NCI-H1105 treated with DMSO at 0.1 percent for 48 hours (cell line): ENCODE results near the gene CTNNBL1.

Experiments used
- DNase-seq: peaks from one replicate; lab custom pipeline; 2025; lab: John Stamatoyannopoulos, UW

Gene CTNNBL1

DNA sequence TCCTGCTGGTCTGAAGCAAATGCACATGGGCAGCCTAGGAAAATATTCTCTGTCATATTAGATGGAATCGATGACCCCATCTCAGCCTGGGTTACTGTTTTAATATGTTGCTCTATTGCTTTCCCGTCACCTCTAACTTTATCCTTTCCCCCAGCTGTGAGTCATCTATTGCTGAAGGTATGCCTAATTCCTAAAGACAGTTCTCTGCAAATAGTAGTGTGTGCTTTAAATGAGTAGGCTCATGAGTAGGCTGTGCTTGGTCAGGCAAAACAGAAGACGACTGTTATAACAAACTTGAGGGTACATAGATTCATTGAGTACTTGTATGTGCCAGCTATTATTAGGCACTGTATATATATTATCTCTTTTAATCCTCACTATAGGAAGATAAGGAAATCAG, 47.2 kb downstream of the CTNNBL1 start:
- no peak for DNase-seq

DNA sequence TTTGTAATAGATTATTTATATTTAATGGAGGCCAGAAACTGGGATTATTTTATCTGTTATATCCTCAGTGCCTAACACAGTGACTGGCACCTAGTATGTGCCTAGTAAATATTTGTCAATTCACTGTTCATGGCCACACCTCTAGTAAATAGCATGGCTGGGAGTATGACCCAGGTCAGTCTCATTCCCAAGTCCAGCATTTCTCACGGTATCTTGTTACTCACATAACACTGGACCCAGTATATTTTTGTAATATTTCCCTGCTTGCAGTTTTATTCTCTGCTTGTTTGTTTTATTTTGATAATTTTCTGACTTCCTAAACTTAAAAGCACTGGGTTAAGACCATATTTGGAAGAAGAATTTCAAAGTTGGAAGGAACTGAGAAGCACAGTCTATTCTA, 47.7 kb downstream of the CTNNBL1 start:
- no peak for DNase-seq

DNA sequence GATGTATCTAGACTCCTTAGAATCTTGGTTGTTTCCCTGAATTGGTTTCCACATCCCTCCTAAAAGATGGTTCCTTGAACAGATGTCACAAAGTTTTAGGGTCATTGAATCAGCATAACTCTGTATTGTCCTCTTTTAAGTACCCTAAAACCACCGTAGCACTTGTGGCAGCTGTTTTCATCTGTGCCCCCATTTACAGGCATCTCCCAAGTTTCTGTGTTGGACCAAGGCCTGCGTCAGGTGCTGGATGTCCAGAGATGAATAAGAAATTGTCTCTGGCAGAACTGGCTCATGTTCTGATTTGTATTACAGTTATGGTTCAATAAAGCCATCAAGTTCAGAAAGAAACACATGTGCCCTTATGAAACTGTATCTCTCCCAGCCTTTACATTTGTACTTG, 48.3 kb downstream of the CTNNBL1 start:
- DNase-seq: no peak

DNA sequence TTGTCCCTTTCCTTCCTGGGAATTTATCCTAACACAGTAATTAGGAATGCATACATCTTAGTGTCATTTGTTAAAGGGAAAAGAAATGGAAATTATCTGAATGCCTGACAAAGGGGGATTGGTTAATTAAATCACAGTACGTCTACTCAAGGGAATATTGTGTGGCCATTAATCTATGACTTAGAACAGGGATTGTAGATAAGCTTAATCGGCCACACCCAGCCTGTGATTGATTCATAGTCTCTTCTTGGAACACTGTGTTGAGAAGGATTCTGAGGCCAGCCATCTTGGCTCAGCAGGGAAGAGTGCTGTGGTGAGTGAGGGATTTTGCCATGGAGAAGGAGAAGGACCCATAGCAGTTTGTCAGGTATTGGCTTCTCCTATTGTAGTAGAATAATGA, 50.5 kb downstream of the CTNNBL1 start:
- DNase-seq: no peak

DNA sequence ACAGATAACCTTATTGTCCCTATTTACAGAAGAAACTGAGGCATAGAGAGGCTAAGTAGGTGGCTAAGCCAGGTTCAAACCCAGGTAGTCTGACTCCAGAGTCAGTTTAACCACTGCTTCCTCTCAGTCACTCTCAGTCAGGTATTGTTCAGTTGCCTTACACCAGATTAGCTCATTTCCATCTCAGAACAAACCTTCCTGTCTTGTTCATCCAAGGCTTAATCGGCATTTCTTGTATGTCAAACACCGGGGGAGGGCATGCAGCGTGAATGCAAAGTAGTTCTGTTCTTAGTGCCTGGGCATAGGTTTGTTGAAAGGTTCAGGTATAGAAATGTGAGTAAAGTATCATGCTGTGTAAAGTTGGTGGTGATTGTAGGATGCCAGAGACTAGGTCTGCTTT, 51.7 kb downstream of the CTNNBL1 start:
- DNase-seq: no peak

DNA sequence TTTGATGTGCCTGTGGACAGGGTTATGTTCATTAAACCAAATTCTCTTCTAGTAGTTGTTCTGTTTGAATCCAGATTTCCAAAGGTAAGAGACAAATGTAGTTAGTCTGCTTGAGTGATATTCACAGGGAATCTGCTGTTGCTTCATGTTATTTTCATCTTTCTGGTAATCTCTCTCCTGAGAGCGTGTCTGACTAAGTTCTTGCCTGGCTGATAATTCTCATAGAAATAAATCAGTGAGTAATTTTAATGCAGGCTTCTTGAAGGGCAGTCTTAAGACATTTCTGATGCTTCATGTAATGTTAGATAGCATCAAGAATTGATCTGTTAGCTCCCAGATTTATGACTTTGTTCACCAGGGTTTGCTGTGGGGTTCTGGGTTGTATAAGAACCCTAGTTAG, 54.2 kb downstream of the CTNNBL1 start:
- DNase-seq: no peak

DNA sequence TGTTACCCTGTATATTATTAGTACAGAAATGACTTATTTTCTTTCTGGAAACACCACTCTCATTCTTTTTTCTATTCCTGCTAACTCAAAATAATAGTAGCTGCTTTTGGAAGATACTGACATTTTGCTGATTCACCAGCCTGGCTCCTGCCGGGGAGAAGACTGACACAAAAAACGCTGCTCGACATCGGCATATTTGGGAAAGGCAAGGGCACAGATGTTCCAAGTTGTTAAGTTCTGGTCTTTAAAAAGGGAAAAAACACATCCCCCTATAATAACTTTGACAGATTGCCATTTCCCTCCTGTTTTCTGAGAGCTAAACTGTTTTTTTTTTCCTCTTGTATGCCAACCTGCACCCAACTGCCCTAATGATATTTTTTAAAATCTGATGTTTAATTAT, 55.4 kb downstream of the CTNNBL1 start:
- DNase-seq: no peak

DNA sequence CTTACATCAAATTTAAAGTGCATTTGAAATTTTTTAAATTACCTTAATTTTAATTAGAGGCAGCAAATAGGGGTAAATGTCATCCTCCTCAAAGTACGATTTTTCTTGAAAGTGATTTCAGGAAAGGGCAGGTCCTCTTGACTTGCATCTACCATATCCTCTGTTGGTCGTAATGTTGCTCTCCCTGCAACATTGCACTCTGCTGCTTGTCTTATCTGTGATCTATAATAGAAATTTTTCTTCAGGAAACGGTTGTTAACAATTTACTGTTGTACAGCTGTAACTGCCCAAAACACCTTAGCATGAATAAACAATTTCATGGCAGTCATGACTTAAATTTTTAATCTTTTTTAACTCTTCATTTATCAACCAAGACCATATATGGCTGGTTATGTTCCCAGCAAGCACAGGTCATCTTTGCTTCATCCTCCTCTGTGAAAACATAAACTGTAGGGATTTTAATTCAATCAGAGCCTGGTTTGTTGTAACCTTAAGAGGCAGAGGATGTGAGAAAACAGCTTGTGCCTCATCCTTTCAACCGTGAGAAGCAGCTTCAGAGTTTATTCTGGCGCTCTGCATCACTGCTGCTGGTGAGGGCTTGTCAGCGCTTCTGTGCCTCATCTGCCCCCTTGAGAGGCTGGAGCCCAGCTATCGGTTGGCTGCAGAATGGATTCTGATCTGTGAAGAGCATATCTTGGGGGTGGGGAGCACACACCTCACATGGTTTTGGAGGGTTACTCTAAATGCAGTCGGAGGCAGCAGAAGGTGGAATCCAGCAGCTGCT, 56.0 kb downstream of the CTNNBL1 start:
- no peak for DNase-seq

DNA sequence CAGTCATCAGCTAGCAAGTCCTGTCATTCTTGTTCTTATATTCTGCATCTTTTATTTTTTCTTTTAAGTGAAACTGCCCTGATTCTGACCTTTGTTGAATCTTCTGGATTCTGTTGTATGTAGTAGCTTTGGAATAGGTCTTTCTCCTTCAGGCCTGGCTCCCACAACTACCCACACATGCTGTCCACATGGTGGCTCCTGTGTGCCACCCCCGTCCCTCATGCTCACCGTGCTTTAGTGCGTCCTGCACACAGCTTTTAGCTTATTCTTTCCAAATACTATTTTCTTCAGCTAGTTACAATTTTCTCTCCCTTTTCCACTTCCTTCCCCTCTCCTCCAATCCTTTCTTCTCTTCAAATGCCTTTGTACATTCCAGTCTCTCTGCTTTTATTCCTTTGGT, 61.8 kb downstream of the CTNNBL1 start:
- DNase-seq: peak; percentile 3

DNA sequence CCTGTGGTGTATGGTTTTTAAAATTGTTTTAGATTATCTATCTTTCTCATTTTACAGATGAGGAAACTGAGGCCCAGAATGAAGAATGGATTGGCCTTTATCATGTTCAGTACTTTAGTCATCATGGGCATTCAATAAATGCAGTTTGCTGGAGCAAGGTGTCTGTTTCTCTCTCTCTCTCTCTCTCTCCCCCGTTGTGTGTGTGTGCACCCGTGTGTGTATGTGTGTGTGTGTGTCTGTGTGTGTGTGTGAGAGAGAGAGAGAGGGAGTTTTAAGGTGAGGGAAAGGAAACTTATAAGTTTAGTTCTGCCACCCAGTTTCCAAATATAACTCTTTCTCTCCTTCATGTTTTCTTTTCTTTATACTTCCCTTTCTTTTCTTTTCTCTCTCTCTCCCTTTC, 62.4 kb downstream of the CTNNBL1 start:
- DNase-seq: no peak

DNA sequence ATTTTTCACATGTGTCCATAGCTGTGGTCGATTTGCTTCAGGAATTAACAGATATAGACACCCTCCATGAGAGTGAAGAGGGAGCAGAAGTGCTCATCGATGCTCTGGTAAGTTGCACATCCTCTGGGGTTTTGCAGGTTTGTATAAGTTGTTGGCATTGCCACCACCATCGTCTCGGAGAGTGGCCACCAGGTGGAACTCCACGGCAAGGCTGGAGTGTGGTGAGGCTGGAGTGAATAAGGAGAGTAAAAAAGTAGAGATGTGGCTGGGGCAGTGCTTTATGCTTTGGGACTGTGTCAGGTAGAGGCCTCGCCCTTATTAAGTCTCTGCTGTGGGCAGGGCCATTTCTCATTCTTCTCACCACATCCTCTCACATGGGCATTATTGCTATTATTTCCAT, 63.7 kb downstream of the CTNNBL1 start:
- no peak for DNase-seq

DNA sequence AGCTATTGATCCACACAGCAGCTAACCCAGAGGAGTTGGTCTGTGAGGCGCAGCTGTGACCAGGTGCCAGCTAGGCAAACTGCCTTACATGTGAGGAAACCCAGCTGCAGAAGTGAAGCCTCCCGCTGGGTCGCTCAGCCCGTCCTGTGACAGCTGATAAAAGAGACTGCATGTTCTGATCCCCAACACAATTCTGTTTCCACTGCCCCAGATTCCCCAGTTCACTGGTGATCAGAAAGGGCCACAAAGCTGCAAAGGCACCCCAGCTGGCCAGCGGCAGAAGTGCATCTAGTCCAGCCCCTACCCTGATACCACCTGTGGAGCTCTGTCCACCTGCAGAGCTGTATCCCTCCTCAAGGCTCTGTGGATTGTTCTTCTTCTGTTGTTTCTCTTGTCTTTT, 64.5 kb downstream of the CTNNBL1 start:
- no peak for DNase-seq

DNA sequence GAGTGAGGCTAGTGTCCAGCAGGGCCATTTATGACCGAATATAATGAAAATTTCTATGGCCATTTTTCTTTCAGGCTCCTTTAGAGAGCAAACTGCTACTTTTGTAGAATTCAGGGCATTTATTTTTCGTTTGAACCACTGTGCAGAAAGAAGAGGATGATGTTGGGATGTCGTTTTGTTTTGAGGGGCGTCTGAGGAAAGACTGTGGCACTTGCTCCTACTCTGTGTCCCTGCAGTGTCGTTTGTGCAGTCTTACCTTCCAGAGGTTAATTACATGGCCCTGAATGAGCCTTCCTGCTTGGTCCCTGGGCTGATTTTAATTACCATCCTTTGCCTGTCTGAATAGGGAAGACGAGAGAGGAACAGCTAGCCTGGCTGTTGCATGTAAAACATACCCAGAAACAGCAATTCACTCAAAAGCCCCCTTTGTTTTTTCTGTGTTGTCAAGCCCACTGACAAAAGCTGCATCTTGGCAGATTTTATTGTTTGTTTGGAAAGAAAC, 65.3 kb downstream of the CTNNBL1 start:
- DNase-seq: peak; percentile 15

DNA sequence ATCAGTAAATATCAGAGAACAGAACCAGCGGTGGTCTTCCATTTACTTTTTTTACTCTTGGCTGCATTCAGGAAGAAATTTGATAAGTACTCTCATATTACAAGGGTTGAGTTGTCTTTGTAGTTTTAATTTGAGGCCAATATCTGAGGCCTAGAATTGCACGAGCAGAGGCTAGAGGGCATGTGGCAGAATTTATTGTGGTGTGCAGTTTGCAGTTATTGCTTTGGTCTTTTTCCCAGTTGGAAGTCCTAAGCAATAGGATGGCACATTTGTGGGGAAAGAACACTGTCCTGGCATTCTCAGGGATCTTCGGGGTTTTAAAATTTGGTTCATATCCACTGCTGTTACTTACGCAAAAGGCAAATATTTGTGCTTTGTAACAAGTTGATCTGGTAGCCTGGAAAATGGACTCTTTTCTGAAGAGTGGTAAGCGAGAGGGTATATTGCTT, 66.0 kb downstream of the CTNNBL1 start:
- peak; percentile 4 for DNase-seq

DNA sequence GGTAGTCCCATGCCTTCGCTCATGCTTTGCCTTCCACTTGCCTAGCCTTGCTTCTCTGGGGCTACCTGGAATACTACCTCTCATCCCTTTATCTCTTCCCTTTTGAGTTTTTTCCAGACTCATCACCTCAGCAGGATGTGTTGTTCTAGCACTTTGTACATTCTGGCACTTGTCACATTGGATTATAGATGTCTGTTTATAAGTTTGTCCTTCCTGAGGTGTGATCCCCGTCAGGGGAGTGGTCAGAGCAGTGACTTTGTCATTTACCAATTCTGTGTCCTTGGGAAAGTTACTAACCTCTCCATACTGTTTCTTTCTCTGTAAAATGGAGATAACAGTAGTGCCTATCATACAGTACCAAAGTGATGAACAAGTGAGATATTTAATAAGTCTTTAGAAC, 66.5 kb downstream of the CTNNBL1 start:
- no peak for DNase-seq

DNA sequence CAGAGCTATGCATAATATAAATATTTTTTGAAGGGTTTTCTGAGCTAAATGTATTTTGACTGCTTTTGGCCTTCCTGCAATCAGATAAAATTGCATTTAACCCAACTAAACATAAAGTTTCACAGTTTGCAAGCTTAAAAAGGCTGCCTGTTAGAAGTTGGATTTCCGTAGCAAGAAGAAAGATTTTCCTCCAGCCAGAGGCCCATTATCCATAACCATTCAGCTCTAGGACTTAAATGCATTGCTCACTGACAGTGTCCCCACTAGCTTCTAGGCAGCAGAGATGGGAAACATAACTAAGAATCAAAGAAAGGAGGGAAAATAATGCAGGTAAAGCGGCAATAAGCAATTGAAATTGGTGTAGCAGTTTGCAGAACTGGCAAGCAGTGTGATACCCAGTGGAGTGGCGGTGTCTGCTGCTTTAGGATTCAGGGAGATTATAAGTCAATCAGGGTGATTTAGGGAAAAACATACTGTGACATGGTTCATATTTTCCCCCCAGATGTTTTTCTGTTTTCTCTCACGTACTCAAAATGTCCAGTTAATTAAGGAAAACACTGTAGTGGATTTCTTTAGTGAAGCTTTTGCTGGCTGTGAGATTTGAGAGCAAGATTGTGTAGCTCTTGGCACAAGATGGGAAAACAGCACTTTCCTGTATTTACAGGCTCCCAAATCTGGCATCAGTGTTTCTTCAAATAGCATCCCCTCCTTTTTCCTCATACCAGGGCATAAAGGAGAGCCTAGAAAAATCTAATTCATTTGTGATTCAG, 69.1 kb downstream of the CTNNBL1 start:
- no peak for DNase-seq

DNA sequence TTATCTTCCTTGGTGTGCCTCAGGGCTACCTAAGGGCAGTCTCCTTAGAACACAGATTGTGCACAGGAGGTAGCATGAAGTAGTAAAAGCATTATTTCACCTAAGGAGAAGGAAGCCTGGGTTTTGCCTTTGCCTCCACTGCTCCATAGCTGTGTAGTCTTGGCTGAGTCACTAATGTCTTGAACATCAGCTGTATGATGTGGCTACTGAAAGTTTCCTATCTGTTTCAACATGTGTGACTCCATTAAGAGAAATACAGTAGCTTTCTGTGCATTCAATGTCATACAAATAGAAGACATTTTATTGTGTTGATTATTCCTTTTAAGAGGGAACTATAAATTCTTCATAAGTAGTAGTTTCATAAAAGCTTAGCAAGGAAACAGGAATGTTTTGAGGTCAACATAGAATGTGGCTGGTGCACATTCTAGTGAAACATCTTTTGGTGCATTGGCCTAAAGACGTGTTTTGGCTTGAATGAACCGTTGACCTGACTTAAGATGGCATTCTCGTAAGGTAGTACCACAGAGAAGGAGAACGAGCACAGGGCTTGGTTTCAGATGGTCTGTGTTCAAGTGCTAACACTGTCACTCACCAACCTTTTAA, 70.6 kb downstream of the CTNNBL1 start:
- DNase-seq: no peak

DNA sequence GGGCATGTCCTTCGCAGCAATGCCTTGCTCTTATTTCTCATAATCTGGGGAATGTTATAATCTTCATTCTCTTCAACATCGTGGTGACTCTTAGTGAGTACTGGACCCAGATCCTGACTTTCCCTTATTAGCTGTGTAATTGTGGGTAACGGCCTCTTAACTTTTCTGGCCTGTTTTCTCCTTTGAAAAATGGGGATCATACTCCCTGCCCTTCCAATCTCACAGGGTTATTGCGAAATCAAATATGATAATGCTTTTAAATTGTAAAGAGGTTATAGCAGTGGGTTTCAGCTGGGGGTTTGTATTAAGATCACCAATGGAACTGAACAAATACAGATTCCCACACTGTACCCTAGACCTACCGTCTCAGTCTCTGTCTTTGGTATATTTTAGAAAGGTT, 77.1 kb downstream of the CTNNBL1 start:
- DNase-seq: no peak

DNA sequence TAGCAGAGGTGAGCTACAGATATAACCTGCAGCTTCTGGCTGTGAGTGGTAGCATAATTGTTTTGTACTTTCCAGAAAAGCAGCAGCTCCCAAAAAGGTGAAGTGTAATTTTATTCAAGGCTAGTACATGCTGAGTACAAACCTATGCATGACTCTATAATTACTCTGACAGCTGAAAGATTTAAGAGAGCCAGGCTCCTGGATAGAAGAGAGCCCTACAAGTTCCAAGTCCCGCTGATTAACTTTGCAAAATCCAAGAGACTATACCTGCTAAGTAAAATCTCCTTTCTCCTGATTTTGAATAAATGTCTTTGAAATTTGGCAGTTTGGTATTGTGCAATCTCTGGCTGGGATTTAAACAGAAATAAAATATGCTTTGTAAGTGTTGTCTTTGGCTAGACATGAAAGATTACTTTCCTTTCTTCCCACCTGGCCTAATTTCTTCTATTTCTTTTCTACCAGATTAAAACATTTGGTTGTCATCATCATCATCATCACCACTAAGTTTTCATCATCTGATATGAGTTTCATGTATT, 79.5 kb downstream of the CTNNBL1 start:
- DNase-seq: peak; percentile 51

DNA sequence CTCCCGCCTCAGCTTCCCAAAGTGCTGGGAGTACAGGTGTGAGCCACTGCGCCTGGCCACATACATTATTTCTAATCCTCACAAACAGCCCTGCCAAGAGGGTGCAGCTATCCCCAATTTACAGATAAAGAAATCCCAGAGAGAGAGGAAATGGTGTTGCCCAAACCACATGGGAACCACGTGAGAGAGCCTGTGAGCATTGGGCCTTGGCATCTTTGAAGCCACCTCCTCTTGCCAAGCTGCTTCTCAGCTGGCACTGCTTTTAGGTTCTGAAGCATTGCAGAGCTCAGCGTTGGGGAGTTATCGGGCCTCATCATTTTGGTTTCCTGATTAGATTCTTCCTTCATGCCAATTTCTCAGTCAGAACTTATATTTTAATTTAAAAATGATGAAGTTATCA, 80.3 kb downstream of the CTNNBL1 start:
- DNase-seq: no peak

DNA sequence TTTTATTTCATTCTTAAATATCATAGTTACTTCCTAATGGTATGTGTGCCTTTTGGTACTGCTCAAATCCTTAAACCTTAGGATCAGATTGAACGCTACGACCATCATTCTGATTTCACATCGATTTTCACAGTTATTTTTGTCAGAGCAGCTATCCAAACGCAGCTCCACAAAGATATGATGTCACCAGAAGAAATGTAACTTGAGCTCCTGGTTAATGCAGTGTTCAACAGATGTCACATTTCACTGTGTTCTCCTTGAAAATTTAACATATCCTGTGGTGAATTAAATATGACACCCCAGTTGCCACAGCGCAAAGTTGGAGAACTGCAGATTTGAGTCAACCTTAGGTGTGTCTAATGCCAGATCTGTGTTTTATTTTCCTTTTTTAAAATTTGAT, 81.4 kb downstream of the CTNNBL1 start:
- DNase-seq: no peak

DNA sequence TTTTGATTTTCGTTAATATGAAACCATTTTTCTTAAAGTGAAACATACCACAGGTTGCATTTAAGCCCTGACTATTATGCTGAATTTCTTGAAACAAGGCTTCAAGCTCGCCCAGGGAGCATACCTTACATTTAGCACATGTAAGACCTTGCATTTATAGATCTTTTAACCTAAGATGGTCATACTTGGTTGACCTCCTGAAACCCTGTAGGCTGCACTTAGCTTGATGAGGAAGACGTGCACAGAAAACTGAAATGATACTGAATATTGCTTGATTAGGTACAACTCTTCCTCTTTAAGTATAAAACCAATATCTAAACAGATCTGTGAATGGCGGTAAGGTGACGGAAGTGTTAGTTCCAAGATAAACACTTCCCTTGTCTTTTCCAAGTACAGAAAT, 82.2 kb downstream of the CTNNBL1 start:
- no peak for DNase-seq

DNA sequence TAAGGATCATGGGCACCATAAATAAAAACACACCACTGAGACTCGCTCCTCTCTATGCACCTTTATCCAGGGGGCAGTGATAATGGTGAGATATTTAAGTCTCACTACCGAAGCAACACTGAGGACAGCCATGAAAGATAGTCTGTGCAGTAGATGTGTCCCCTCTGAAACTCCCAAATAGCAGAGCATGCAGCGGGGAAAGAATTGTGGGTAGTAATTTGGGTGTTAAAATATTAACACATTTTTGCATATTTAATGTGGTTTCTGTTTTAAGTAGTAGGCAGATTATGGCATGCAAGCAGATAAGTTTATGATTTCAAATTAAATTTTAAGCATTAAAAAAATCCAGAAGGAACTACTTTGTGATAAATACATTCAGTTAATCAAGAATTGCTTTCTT, 82.7 kb downstream of the CTNNBL1 start:
- no peak for DNase-seq
